Neutrophil (primary cell): ENCODE measurements around the gene GDPD5.

Experiments used
- H3K27ac ChIP-seq: fragments of 200-600 bp; sonication (generic); 2 replicates; pipeline ENCODE4 v1.5.1; 2016; ENCODE audit warnings: mild to moderate bottlenecking, moderate library complexity
- H3K27me3 ChIP-seq: fragments of 200-600 bp; sonication (generic); 2 replicates; pipeline ENCODE4 v1.6.0; 2016; ENCODE audit warnings: mild to moderate bottlenecking
- H3K36me3 ChIP-seq: fragments of 200-600 bp; sonication (generic); 2 replicates; pipeline ENCODE4 v1.5.1; 2017
- H3K4me1 ChIP-seq, 2 experiments: fragments of 200-600 bp in 1 of 2; sonication (generic) in 1 of 2; 1 replicate in 1 of 2; 2 replicates in 1 of 2; pipeline versions ENCODE4 v1.5.1 to v1.6.1; 2013 to 2016; ENCODE audit warnings: low read depth in 1 of 2, low read length in 1 of 2, mild to moderate bottlenecking in 1 of 2, moderate library complexity in 1 of 2; ENCODE audit not compliant: control insufficient read depth in 1 of 2, insufficient read depth in 1 of 2
- H3K4me3 ChIP-seq, 2 experiments: fragments of 200-600 bp in 1 of 2; sonication (generic) in 1 of 2; 1 replicate in 1 of 2; 2 replicates in 1 of 2; pipeline ENCODE4 v1.5.1; 2013 to 2016; ENCODE audit warnings: low read depth in 1 of 2, low read length in 1 of 2, mild to moderate bottlenecking in 1 of 2, moderate library complexity in 1 of 2
- H3K9me3 ChIP-seq: fragments of 200-600 bp; sonication (generic); 2 replicates; pipeline ENCODE4 v1.5.1; 2016
- CTCF ChIP-seq: fragments of 200-600 bp; sonication (generic); IDR thresholded peaks from 2 replicates; pipeline ENCODE4 v1.5.1; 2016; ENCODE audit warnings: antibody characterized with exemption

GDPD5 gene

GRCh38 chr11:75493626-75494025, 32.1 kb downstream of the GDPD5 start:
- Histone ChIP-seq H3K27me3 (no peaks in the 10 kb centered on the region), H3K36me3 (no peaks in the 10 kb centered on the region), H3K9me3 (no peaks in the 10 kb centered on the region), H3K4me3 (no peak overlapping the region), H3K27ac (no peak overlapping the region), H3K4me1 (peaks cover 4 to 7% of the 10 kb centered on the region in 2 experiments)
- TF ChIP-seq CTCF, result no peak

- no peaks in the 10 kb centered on the region for H3K27me3 ChIP-seq
- H3K36me3 ChIP-seq, result no peaks in the 10 kb centered on the region
- peaks cover 4 to 7% of the 10 kb centered on the region in 2 experiments for H3K4me1 ChIP-seq
- no peak for TF ChIP-seq CTCF
- no peak overlapping the region for H3K27ac ChIP-seq
- no peaks in the 10 kb centered on the region for H3K9me3 ChIP-seq
- H3K4me3 ChIP-seq, result no peak overlapping the region
Measured at GRCh38 chr11:75492181-75492820, 33.4 kb downstream of the GDPD5 start.

- Histone ChIP-seq H3K27me3 (no peaks in the 10 kb centered on the region), H3K36me3 (no peaks in the 10 kb centered on the region), H3K4me3 (no peak overlapping the region), H3K4me1 (peaks cover 4 to 7% of the 10 kb centered on the region in 2 experiments), H3K9me3 (no peaks in the 10 kb centered on the region), H3K27ac (no peak overlapping the region)
- no peak for TF ChIP-seq CTCF
Measured at GRCh38 chr11:75491465-75491864, 34.3 kb downstream of the GDPD5 start.

- Histone ChIP-seq H3K36me3 (no peaks in the 10 kb centered on the region), H3K4me1 (peaks cover 4 to 7% of the 10 kb centered on the region in 2 experiments), H3K27ac (no peak overlapping the region), H3K4me3 (no peak overlapping the region), H3K9me3 (no peaks in the 10 kb centered on the region), H3K27me3 (no peaks in the 10 kb centered on the region)
- TF ChIP-seq CTCF, result no peak
Measured at GRCh38 chr11:75490221-75491181, 35.2 kb downstream of the GDPD5 start.

GRCh38 chr11:75487365-75487764, 38.4 kb downstream of the GDPD5 start:
- Histone ChIP-seq H3K4me3 (no peak overlapping the region), H3K27me3 (no peaks in the 10 kb centered on the region), H3K27ac (no peak overlapping the region), H3K36me3 (no peaks in the 10 kb centered on the region), H3K4me1 (peaks cover 4 to 9% of the 10 kb centered on the region in 2 experiments), H3K9me3 (no peaks in the 10 kb centered on the region)
- no peak for TF ChIP-seq CTCF
